Measurements from ENCODE around the gene RNF175. TPM values are rescaled to one million over a fixed set of nuclear protein-coding genes. Genes with fewer than 3 reads are reported as not detected.

Gene RNF175
- 0.12 TPM in 1 of 2 replicates, not detected in the other for total RNA-seq (ENCODE audit: low replicate concordance)

DNA sequence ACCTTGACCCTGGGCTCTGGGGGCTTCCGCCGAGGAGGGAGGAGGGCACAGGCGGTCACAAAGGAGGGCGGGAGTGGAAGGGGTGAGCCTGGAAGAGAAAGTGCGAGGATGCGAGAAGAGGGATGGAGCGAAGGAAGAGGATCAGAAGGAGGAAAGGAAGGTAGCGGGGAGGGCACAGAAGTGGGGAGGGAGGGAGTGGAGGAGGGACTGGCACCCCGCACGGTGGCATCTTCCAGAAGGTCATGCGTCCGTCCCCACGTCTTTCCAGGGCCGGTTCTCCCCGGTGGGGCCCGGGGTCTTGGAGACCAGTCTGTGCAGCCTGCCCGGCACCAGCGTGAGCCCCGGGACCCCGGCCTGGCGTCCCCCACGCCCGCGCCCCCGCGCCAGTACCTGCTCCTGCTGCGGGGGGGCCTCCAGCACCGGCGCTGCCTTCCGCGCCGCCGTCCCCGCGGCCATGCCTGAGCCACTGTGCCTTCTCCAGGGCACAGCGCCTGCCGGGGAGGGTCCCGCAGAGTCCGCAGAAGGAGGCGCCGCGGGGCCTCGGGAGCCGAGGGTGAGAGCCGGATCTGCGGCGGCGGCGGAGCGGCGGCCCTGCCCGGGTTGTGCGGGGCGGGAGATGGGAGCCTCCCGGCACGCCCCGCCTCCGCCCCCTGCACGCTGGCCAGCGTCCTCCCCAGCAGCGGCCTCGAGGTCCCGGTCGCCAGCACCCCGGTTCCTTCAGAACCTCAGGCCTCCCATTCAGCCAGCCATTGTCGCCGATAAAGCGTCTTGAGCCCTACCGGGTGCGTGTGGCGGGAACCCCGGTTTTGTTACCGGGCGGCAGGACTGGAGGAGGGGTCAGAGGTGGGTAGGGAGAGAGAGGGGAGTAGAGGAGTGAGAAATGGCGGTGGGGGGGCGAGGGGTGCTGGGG, at the start of gene RNF175:
TSS of gene RNF175 (minus strand) at position 618 of the 910 bp plus-strand sequence. CDS start at position 456, 162 bp downstream.

DNA sequence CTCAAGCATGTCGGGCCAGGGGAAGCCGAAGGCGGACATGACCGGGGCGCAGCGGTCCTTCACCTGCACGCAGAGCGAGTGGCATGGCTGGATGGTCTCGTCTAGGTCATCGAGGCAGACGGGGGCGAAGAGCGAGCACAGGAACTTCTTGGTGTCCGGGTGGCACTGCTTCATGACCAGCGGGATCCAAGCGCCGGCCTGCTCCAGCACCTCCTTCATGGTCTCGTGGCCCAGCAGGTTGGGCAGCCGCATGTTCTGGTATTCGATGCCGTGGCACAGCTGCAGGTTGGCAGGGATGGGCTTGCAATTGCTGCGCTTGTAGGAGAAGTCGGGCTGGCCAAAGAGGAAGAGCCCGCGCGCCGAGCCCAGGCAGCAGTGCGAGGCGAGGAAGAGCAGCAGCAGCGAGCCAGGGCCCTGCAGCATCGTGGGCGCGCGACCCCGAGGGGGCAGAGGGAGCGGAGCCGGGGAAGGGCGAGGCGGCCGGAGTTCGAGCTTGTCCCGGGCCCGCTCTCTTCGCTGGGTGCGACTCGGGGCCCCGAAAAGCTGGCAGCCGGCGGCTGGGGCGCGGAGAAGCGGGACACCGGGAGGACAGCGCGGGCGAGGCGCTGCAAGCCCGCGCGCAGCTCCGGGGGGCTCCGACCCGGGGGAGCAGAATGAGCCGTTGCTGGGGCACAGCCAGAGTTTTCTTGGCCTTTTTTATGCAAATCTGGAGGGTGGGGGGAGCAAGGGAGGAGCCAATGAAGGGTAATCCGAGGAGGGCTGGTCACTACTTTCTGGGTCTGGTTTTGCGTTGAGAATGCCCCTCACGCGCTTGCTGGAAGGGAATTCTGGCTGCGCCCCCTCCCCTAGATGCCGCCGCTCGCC, 28.8 kb upstream of the RNF175 start, which contains the start of gene SFRP2:
TSS of gene SFRP2 (minus strand) at position 671 of the 864 bp plus-strand sequence. CDS start at position 423, 248 bp downstream.

DNA sequence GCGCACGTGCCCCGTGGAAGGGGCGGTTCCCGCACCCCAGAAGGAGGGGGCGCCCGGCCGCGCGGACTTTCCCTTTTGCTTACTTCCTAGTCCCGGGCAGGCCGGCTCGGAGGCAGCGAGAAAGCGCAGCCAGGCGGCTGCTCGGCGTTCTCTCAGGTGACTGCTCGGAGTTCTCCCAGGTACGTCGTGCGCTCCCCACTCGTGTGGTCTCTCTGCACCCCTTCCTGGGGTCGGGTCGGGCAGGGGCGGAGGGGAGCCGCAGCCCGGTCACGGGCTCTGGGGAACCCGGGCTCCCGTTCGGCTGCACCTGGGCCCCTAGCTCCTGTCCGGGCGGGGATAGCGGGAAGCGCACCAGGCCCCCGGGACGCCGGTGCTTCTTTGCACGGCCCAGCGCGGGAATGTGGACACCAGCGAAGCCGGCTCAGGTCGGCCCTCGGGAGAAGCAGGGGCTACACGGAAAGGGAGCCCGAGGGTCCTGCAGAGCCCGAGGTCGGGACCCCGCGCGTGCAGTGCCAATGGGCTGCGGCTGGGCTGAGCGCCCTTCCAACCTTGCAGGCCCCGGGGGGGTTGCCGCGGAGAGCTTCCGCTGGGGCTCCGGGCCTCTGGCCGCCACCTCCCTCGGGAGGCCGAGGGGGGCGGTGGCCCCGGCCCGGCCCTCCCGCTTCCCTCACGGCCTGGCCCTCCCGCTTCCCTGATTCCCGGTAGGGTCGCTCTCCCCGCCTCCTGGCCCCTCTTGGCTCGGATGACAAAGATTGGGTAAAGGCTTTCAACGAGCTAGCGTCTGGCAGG, 75.4 kb downstream of the RNF175 start, which contains the start of gene TLR2:
TSS of gene TLR2 (plus strand) at position 99 of the 789 bp plus-strand sequence. CDS start 18,628 bp downstream, outside the sequence.

Other genes with a start within 250 kb of the RNF175 start
- gene TLR2, start 75.7 kb downstream of the RNF175 start, total RNA-seq (ENCODE audit: low replicate concordance), result 0.12 TPM in 1 of 2 replicates, not detected in the other
- under 0.01 TPM in 1 of 2 replicates, not detected in the other for gene SFRP2, start 29.1 kb upstream of the RNF175 start, total RNA-seq (ENCODE audit: low replicate concordance)